SK-N-SH treated with all-trans-retinoic acid at 6 μM for 48 hours (cell line): Measurements from ENCODE around the gene USP38.
A peak's percentile ranks its signal among the peaks of the same experiment; 100 is the strongest.

ENCODE experiments used
- ATAC-seq: fragments of 200-7000 bp; cut with Tn5 transposase; 3 replicates; pipeline ENCODE4 v1.9.1; 2020; ENCODE audit warnings: mild to moderate bottlenecking, moderate library complexity
- ARNTL ChIP-seq: fragments of 450-650 bp; formaldehyde crosslinking; IDR thresholded peaks from 2 replicates; pipeline ENCODE4 v1.5.0; 2020; ENCODE audit warnings: low read depth, mild to moderate bottlenecking, moderate library complexity, borderline replicate concordance
- BACH2 ChIP-seq: fragments of 250-450 bp; sonication (Bioruptor Pico); IDR thresholded peaks from 2 replicates; pipeline ENCODE4 v1.9.0; 2021; ENCODE audit warnings: mild to moderate bottlenecking, borderline replicate concordance
- CSDC2 ChIP-seq: fragments of 250-450 bp; sonication (Bioruptor Pico); IDR thresholded peaks from 2 replicates; pipeline ENCODE4 v1.5.0; 2020; ENCODE audit warnings: mild to moderate bottlenecking, moderate library complexity
- ESRRG ChIP-seq: fragments of 250-450 bp; sonication (Bioruptor Pico); IDR thresholded peaks from 2 replicates; pipeline ENCODE4 v1.6.1; 2021; ENCODE audit warnings: mild to moderate bottlenecking
- GLIS3 ChIP-seq: fragments of 250-450 bp; sonication (Bioruptor Pico); IDR thresholded peaks from 2 replicates; pipeline ENCODE4 v1.5.0; 2020; ENCODE audit warnings: mild to moderate bottlenecking, moderate library complexity
- ISL1 ChIP-seq: fragments of 250-450 bp; sonication (Bioruptor Pico); IDR thresholded peaks from 2 replicates; pipeline ENCODE4 v2.1.2; 2022; ENCODE audit warnings: mild to moderate bottlenecking, moderate library complexity
- OSR1 ChIP-seq: fragments of 250-450 bp; sonication (Bioruptor Pico); IDR thresholded peaks from 2 replicates; pipeline ENCODE4 v1.8.0; 2022; ENCODE audit warnings: moderate library complexity, mild to moderate bottlenecking, inconsistent platforms
- RARB ChIP-seq: fragments of 250-450 bp; sonication (Bioruptor Pico); IDR thresholded peaks from 2 replicates; pipeline ENCODE4 v1.8.0; 2021; ENCODE audit warnings: mild to moderate bottlenecking, moderate library complexity
- TOX ChIP-seq: fragments of 250-450 bp; sonication (Bioruptor Pico); IDR thresholded peaks from 2 replicates; pipeline ENCODE4 v1.8.0; 2021; ENCODE audit warnings: mild to moderate bottlenecking, moderate library complexity, borderline replicate concordance
- ZC3H10 ChIP-seq: fragments of 250-450 bp; sonication (Bioruptor Pico); IDR thresholded peaks from 2 replicates; pipeline ENCODE4 v1.5.1; 2021; ENCODE audit warnings: mild to moderate bottlenecking, moderate library complexity
- ZFP3 ChIP-seq: fragments of 250-450 bp; sonication (Bioruptor Pico); IDR thresholded peaks from 2 replicates; pipeline ENCODE4 v1.5.0; 2020; ENCODE audit warnings: mild to moderate bottlenecking, moderate library complexity
- ZFP30 ChIP-seq: fragments of 450-650 bp; formaldehyde crosslinking; IDR thresholded peaks from 2 replicates; pipeline ENCODE4 v1.5.0; 2022; ENCODE audit warnings: mild to moderate bottlenecking, moderate library complexity
- ZNF565 ChIP-seq: fragments of 450-650 bp; formaldehyde crosslinking; conservative IDR thresholded peaks from 2 replicates; pipeline ENCODE4 v1.5.0; 2020; ENCODE audit warnings: low read depth, mild to moderate bottlenecking, moderate library complexity
- ZNF70 ChIP-seq: fragments of 450-650 bp; formaldehyde crosslinking; IDR thresholded peaks from 2 replicates; pipeline ENCODE4 v1.5.0; 2020; ENCODE audit warnings: mild to moderate bottlenecking, moderate library complexity
- ZNF8 ChIP-seq: fragments of 450-650 bp; formaldehyde crosslinking; IDR thresholded peaks from 2 replicates; pipeline ENCODE4 v1.5.0; 2020; ENCODE audit warnings: mild to moderate bottlenecking, moderate library complexity
- TF ChIP-seq, protein P1 (sequence below): fragments of 250-450 bp; sonication (Bioruptor Pico); IDR thresholded peaks from 2 replicates; pipeline ENCODE4 v1.8.0; 2021; ENCODE audit warnings: low read depth, mild to moderate bottlenecking, moderate library complexity, borderline replicate concordance
- TF ChIP-seq, protein P2 (sequence below): fragments of 250-450 bp; sonication (Bioruptor Pico); IDR thresholded peaks from 2 replicates; pipeline ENCODE4 v1.8.0; 2020; ENCODE audit warnings: mild to moderate bottlenecking, moderate library complexity, borderline replicate concordance
- TF ChIP-seq, protein P3 (sequence below): fragments of 250-450 bp; sonication (Bioruptor Pico); IDR thresholded peaks from 2 replicates; pipeline ENCODE4 v1.5.1; 2021; ENCODE audit warnings: mild to moderate bottlenecking, moderate library complexity

Gene USP38

DNA sequence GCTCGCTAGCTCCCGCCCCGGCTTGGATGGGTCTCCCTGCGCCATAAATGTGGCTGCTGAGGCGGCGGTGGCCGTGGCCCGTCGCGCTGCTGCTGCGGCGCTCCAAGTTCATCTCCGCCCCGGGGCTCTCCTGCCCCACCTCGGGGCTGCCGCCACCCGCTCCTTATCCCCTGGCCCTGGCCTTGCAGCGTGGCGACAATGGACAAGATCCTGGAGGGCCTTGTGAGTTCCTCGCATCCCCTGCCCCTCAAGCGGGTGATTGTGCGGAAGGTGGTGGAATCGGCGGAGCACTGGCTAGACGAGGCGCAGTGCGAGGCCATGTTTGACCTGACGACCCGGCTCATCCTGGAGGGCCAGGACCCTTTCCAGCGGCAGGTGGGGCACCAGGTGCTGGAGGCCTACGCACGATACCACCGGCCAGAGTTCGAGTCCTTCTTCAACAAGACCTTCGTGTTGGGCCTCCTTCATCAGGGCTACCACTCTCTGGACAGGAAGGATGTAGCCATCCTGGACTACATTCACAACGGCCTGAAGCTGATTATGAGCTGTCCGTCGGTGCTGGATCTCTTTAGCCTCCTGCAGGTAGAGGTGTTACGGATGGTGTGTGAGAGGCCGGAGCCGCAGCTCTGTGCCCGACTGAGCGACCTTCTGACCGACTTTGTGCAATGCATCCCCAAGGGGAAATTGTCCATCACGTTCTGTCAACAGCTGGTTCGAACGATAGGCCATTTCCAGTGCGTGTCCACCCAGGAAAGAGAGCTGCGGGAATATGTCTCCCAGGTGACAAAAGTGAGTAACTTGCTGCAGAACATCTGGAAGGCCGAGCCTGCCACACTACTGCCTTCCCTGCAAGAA is 763 bp downstream of the USP38 start:
- peak; percentile 38 for ATAC-seq
- TF ChIP-seq ZNF70 (CRISPR knock-in tag) (no peak), BACH2 (CRISPR knock-in tag) (no peak), CSDC2 (no peak), TOX (CRISPR knock-in tag) (no peak), RARB (CRISPR knock-in tag) (no peak), ZNF565 (CRISPR knock-in tag) (no peak), ISL1 (CRISPR knock-in tag) (no peak), ESRRG (CRISPR knock-in tag) (no peak), ZC3H10 (CRISPR knock-in tag) (no peak), ZFP3 (CRISPR knock-in tag) (no peak), GLIS3 (CRISPR knock-in tag) (no peak), ZNF8 (CRISPR knock-in tag) (no peak), OSR1 (CRISPR knock-in tag) (no peak), ARNTL (CRISPR knock-in tag) (no peak)
- TF ChIP-seq, protein P1, sequence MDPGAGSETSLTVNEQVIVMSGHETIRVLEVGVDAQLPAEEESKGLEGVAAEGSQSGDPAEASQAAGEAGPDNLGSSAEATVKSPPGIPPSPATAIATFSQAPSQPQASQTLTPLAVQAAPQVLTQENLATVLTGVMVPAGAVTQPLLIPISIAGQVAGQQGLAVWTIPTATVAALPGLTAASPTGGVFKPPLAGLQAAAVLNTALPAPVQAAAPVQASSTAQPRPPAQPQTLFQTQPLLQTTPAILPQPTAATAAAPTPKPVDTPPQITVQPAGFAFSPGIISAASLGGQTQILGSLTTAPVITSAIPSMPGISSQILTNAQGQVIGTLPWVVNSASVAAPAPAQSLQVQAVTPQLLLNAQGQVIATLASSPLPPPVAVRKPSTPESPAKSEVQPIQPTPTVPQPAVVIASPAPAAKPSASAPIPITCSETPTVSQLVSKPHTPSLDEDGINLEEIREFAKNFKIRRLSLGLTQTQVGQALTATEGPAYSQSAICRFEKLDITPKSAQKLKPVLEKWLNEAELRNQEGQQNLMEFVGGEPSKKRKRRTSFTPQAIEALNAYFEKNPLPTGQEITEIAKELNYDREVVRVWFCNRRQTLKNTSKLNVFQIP (CRISPR knock-in tag), result no peak
- TF ChIP-seq, protein P2, sequence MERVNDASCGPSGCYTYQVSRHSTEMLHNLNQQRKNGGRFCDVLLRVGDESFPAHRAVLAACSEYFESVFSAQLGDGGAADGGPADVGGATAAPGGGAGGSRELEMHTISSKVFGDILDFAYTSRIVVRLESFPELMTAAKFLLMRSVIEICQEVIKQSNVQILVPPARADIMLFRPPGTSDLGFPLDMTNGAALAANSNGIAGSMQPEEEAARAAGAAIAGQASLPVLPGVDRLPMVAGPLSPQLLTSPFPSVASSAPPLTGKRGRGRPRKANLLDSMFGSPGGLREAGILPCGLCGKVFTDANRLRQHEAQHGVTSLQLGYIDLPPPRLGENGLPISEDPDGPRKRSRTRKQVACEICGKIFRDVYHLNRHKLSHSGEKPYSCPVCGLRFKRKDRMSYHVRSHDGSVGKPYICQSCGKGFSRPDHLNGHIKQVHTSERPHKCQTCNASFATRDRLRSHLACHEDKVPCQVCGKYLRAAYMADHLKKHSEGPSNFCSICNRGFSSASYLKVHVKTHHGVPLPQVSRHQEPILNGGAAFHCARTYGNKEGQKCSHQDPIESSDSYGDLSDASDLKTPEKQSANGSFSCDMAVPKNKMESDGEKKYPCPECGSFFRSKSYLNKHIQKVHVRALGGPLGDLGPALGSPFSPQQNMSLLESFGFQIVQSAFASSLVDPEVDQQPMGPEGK, result no peak

DNA sequence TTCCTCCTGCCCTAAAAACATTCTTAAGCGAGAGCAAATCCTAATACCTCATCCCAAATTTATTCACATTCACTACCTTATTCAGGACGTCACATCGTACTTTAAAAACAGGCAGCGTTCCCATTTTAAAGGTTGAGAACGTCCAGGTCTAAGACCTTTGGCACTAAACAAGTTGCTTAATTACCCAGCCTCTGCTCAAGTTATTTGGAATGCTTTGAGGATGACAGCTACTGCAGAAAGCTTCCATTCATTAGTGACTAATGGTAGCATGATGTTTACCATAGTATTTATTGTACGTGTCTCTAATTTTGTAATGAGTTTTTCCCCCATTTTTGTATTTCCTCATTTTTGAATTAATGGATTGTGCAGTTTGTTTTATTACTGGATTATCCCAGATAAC is 1.5 kb downstream of the USP38 start:
- TF ChIP-seq TOX (CRISPR knock-in tag), result no peak
- TF ChIP-seq, protein P2, result no peak
- no peak for TF ChIP-seq ZNF70 (CRISPR knock-in tag)
- no peak for TF ChIP-seq ESRRG (CRISPR knock-in tag)
- no peak for TF ChIP-seq CSDC2
- no peak for TF ChIP-seq ZNF8 (CRISPR knock-in tag)
- TF ChIP-seq, protein P3, sequence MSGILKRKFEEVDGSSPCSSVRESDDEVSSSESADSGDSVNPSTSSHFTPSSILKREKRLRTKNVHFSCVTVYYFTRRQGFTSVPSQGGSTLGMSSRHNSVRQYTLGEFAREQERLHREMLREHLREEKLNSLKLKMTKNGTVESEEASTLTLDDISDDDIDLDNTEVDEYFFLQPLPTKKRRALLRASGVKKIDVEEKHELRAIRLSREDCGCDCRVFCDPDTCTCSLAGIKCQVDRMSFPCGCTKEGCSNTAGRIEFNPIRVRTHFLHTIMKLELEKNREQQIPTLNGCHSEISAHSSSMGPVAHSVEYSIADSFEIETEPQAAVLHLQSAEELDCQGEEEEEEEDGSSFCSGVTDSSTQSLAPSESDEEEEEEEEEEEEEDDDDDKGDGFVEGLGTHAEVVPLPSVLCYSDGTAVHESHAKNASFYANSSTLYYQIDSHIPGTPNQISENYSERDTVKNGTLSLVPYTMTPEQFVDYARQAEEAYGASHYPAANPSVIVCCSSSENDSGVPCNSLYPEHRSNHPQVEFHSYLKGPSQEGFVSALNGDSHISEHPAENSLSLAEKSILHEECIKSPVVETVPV, result no peak
- TF ChIP-seq ZFP30 (CRISPR knock-in tag), result no peak
- no peak for TF ChIP-seq ZNF565 (CRISPR knock-in tag)
- TF ChIP-seq ZC3H10 (CRISPR knock-in tag), result no peak
- no peak for TF ChIP-seq ZFP3 (CRISPR knock-in tag)
- ATAC-seq, result no peak

DNA sequence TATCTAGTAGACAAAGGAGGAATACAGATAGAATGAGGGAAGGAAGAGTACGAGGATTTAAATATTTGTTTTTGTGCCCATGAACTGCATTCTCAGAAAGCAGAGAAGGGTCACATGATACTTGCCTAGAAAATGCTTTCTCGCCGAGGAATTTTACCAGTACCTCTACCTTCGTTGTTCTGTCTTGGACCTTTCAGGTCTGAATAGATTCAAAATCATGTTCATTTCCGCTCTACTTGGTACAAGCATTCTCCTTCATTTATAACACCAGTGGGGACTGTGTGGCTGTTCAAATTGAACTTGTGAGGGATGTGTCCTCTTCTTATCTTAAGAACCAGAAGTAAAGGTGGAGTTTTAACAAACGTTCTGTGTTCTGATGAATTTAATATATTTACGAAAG is 1.9 kb downstream of the USP38 start:
- TF ChIP-seq, protein P2, result no peak
- peak; percentile 77 for TF ChIP-seq ZNF70 (CRISPR knock-in tag)
- ATAC-seq, result no peak
